GM12878 (cell line): ENCODE results near the gene NLRP6. TPM values are rescaled to one million over a fixed set of nuclear protein-coding genes. Genes with fewer than 3 reads are reported as not detected.
A peak's percentile ranks its signal among the peaks of the same experiment; 100 is the strongest.

ENCODE experiments used
- EGR1 ChIP-seq, 2 experiments: IDR thresholded peaks; 1 replicate in 1 of 2; 2 replicates in 1 of 2; pipeline ENCODE4 v1.6.1; 2011 to 2012; ENCODE audit warnings: low read depth in 2 of 2, low read length in 2 of 2, borderline replicate concordance in 1 of 2, mild to moderate bottlenecking in 1 of 2, moderate library complexity in 1 of 2
- GATAD2B ChIP-seq: fragments of 450-650 bp; conservative IDR thresholded peaks from 2 replicates; pipeline ENCODE4 v1.6.1; 2017; ENCODE audit warnings: low read depth, mild to moderate bottlenecking, moderate library complexity
- NFXL1 ChIP-seq: fragments of 450-650 bp; IDR thresholded peaks from 2 replicates; pipeline ENCODE4 v1.6.1; 2017; ENCODE audit warnings: antibody characterized with exemption, mild to moderate bottlenecking, borderline replicate concordance
- NKRF ChIP-seq: fragments of 450-650 bp; conservative IDR thresholded peaks from 2 replicates; pipeline ENCODE4 v1.6.1; 2017; ENCODE audit warnings: mild to moderate bottlenecking, moderate library complexity
- POLR2A ChIP-seq: IDR thresholded peaks from 2 replicates; pipeline ENCODE4 v1.6.1; 2011; ENCODE audit warnings: low read depth, mild to moderate bottlenecking, low read length
- ZBTB40 ChIP-seq: fragments of 450-650 bp; IDR thresholded peaks from 2 replicates; pipeline ENCODE4 v1.6.1; 2016; ENCODE audit warnings: mild to moderate bottlenecking, moderate library complexity, borderline replicate concordance
- ZNF687 ChIP-seq: fragments of 450-650 bp; IDR thresholded peaks from 2 replicates; pipeline ENCODE4 v1.6.1; 2017; ENCODE audit warnings: mild to moderate bottlenecking, moderate library complexity
- polyA plus RNA-seq, 11 experiments: library from polyadenylated mRNA; depleted of rRNA in 4 of 11; unstranded in 6 of 11; stranded (reverse) in 5 of 11; fragments of >200 nt; fragmentation: Nextera tagmentation in 4 of 11; fragmentation: Illumina TruSeq in 1 of 11; extraction: Ambion mirVana in 4 of 11; extraction: Trizol in 1 of 11; gene quantifications; 1 replicate in 1 of 11; 2 replicates in 10 of 11; pipeline versions ENCODE4 v1.2.1 to v1.2.3, GENCODE V29; 2011 to 2016; ENCODE audit warnings: inconsistent platforms in 2 of 11, missing spikeins in 2 of 11, low read depth in 1 of 11
- total RNA-seq, 4 experiments: library from RNA; depleted of rRNA in 3 of 4; stranded (reverse); fragments of >200 nt in 3 of 4; fragmentation: Illumina TruSeq in 1 of 4; extraction: Trizol in 1 of 4; gene quantifications; 2 replicates each; pipeline versions ENCODE4 v1.2.1 to v1.2.3, GENCODE V29; 2013 to 2021

The NLRP6 gene
- total and polyA plus RNA-seq, 10 of the 15 experiments (the other 5 are each of a cell fraction or from before 2014, with no cell fraction given), result 0.03 to 0.11 TPM; not detected in 8

- TF ChIP-seq ZBTB40, result 0 out of 2 replicates have a peak, but pooled peaks have one; percentile 15
- peak; percentile 75; the same call in 1 of the 2 replicates for TF ChIP-seq ZNF687
- TF ChIP-seq NFXL1, result no peak
- TF ChIP-seq GATAD2B, result peak; percentile 46; the same call in 1 of the 2 replicates
- peak in 1 of 2 experiments; percentile 90; a peak in 2 of 3 replicates for TF ChIP-seq EGR1 (IDR thresholded peaks at IDR 0.05; ENCODE audit: borderline replicate concordance in 1 of 2, low read depth in 2 of 2, low read length in 2 of 2)
- peak; percentile 50; the same call in 1 of the 2 replicates for TF ChIP-seq NKRF
- peak; percentile 73 for TF ChIP-seq POLR2A
These were observed 10.5 kb downstream of the NLRP6 start, which contains the start of gene PGGHG (continued) for GRCh38 chr11:288478-289397.
